Activated T-cell treated with anti-CD3 and anti-CD28 coated beads for 24 hours (primary cell): ENCODE data around the gene MLST8.
"Not testable (repeated sequence)": the region's sequence is repeated elsewhere in the genome, so short reads cannot be mapped to it uniquely, and the experiment has no call there.

ENCODE experiments used
- DNase-seq: peaks from one replicate; pipeline ENCODE4 v3.0.0-alpha.2; 2020; ENCODE audit warnings: low read depth

The MLST8 gene

DNA sequence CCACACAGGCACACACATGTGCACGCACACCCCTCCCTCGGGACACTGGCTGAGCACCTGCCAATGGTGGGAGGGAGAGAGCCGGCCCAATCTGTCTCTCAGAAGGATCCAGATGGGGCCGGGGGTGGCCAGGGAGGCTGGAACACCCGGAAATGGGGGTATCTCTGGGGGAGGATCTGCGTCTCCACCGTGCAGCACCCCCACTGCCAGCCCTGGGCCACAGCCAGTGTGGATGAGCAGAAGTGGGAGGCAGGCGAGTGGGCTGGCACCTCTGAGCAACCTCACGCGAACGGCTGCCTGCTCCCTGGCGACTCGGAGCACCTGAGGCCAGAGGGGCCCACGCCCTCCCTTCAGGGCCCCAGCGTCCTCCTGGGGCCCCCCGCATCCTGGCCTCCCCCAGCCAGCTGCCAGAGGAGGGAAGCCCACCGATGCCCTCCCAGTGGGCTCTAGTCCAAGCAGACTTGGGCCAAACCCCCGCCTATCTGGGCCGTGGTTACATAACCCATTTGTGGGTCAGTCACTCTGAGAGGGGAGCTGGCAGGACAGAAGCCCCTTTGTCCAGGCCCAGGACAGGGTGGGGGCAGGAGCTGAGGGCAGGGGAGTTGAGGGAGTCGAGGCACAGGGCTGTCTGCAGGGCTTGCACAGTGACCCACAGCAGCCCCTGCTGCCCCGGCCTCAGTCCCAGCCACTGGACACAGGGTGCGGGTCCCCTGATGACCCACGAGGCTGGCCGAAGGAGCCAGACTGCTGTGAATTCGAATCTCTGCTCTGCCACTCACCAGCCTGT lies 14.4 kb upstream of the MLST8 start:
- no peak for DNase-seq

DNA sequence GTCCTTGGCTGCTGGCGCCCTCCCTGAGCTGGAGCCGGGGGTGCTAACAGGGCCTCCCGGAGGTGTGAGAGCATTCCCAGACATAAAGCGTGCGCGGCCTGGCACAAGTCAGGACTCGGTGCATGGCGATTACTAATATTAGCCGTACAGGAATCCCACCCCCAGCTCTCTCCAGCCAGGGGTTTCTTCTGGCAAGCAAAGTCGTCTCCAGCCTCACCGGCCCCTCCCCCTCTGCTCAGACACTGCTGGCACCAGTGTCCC lies 13.9 kb upstream of the MLST8 start:
- DNase-seq: no peak

DNA sequence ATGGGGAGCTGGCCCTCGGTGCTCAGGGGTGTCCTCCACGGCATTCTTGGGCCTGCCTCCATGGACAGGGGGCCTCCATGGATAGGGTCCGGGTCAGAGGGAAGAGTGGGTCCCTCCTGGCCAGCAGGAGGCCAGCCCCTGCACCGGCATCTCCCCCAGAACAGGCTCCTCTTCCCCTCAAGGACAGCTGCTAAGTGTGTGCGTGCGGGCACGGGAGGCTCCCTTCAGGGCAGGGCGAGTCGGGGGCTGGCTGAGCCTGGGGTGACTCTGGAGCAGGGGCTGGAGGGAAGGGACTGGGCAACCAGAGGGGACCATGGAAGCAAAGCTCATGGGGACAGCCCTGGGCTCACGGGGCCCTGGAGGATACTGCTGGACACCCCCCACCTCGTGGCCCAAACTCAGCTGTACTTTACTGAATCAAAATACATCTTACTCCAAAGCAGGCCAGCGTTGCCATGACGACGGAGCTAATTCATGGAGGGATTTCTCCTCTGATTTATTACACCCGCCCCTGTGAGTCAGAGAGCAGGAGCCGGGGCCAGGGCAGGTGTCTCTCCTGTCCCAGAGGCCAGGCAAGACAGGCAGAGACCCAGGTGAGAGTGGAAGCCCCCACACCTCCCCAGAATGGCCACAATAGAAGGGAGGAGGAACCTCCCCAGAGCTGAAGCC lies 11.0 kb upstream of the MLST8 start:
- DNase-seq: no peak

DNA sequence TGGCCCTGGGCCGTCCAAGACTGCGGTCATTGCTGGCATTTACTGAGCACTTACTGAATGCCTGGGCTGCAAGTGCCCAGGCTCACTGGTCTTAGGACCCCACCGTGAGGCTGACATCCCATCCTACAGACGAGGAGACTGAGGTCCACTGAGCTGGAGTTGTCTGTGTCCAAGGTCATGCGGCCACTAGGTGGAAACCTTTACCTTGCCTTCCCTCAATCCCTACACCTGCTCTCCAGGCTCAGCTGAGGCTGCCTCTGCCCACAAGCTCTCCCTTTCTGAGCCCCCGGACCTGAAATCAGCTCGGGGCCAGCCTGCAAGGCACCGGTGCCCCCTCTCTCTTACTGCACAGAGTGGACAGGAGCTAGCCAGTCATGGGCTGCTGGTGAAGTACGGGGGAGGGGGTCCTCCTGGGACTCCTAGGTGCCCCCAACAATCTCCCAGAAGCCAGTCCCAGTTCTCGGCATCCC lies 10.4 kb upstream of the MLST8 start:
- DNase-seq: no peak

DNA sequence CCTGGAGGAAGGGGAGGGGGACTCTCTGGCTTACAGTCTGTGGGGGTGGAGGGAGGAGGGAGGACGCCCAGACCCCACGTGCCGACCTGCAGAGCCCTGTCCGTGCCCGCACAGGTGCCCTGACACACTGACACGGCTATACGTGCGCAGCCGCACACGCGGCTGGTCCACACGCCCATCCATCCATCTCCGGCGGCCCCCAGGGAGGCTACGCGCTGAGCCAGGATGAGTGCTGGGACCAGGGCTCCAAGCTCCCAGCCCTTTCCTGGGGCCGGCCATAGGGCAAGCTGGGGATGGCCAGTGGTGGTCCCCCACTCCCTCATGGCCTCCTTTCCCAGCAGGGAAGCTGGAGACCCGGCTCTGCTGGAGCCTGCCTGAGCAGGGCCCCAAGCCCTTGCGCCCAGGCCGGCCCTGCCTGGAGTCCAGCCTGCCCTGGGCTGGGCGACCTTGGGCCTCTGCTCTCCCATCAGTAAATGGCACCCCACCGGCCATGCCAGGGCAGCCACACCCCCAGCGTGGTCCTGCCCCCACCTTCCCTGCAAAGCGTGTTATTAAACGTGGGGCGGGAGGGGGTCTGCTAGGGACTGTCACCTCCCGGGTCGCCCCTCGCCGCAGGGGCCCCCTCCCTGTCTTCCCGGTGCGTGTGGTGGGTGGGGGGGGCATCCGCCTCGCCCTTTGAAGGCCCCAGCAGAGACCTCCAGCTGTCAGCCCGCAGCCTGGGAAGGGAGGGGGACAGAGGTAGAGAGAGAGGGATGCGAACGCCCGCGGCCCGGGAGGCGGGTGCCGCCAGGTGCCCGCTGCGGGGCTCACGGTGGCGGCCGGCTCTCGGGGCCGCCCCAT lies 9.7 kb upstream of the MLST8 start:
- no peak for DNase-seq

DNA sequence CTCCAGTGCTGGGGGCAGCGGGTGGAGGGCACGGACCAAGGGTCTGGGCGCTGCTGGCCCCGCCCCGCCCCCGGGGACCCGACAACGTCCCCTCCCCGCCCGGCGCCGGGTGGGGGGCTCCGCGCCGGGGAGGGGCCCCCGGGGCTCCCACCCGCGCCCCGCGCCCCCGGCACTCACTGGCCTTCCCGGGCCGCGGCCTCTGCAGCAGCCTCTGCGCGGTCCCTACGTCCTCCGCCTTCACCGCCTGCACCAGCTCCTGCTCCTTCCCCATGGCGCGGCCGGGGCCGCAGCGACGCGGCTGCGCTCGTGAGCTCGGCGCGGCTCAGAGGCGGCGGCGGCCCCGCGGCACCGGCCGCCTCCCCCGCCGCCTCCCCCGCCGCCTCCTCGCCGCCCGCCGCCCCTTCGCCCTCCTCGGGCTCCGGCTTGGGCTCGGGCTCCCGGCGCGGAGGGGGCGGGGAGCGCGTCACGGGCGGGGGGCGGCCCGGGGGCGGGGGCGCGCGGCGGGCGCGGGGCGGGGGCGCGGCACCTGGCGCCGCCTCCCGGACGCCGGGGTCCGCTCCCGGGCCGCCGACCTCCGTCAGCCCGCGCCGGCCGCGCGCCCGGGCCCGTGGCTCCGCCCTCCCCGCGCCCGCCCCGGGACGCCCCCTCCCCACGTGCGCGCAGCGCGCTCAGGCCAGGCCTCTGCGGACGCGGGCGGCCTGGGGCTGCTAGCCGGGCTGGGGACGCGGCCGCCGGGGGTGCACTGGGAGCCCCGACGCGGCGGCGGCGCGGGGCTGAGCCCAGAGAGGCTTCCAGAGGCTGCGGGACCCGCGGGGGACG lies 8.9 kb upstream of the MLST8 start, which contains the start of gene CASKIN1:
CASKIN1 (minus strand) TSS at position 444 of the 819 bp plus-strand sequence; CDS start at position 271, 173 bp downstream.
- DNase-seq: no peak

DNA sequence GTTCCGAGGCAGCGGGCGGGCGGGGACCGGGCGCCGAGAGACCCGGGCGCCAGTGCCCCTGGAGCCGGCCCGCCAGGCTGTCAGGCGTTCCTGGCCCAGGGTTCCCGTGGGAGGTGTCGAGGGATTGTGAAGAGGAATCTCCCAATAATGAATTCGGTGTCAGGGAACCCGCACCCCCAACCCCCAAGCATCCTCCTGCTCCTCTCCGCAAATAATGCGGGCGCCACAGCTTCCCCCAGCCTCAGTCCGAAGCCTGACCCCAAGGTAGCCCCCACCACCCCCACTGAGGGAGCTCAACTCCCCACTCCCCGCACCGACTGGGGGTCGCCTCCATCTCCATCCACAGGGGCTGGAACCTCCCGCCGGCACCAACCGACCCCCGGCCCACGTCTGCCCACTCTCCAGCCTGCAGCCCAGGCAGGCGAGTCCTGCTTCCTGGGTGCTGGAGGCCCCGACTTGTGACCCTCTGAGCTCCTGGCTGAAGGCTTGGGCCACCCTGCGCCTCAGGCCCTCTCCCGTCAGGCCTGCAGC lies 8.2 kb upstream of the MLST8 start:
- no peak for DNase-seq

DNA sequence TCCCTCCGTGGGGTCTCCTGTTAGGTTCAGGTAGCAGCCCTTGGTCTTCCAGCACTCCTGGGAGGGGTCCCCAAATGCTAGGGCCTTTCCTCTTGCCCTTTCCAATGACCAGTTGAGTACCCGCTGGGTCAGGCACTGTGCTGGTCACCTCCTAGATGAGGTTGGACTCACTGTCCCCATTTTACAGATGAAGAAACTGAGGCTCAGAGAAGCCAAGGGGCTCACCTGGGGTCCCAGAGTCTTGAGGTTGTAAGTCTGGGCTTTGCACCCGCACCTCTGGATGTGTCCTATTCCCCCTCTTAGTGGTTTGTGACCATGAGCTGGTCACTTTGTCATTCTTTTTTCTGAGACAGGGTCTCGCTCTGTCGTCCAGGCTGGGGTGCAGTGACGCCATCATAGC lies 7.5 kb upstream of the MLST8 start:
- no peak for DNase-seq

DNA sequence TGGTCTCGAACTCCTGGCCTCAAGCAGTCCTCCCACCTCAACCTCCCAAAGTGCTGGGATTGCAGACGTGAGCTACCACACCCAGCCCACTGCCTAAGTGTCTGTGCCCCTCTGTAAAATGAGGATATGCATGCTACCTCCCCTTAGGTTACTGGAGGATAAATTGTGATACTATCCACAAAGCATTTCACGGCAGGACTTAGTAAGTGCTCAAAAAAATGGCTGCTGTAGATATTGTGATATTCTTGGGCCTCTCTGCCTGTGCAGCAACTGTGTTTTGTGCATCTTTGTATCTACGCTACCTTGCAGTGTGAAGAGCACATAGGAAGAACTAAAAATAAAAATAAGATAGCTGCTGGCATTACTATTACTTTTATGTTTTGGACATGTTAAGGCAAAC lies 7.0 kb upstream of the MLST8 start:
- DNase-seq: no peak

DNA sequence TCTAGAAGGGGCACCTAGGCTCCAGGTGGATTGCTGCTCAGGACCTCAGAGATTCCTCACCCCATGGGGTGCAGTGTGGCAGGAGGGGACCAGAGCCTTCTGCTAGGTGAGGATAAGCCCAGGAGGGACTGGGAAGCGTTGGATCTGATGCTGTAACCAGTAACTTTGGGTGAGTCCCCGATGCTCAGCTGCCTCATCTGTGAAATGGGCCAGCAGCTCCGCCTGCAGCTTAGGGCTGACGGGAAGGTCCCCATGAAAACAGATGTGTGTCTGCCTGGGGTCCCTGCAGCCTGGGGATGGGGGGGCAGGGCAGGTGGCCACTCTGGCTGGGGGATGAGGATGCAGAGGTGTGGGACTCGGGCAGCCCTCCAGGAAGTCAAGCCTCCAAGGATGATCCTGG lies 6.2 kb upstream of the MLST8 start:
- DNase-seq: no peak

DNA sequence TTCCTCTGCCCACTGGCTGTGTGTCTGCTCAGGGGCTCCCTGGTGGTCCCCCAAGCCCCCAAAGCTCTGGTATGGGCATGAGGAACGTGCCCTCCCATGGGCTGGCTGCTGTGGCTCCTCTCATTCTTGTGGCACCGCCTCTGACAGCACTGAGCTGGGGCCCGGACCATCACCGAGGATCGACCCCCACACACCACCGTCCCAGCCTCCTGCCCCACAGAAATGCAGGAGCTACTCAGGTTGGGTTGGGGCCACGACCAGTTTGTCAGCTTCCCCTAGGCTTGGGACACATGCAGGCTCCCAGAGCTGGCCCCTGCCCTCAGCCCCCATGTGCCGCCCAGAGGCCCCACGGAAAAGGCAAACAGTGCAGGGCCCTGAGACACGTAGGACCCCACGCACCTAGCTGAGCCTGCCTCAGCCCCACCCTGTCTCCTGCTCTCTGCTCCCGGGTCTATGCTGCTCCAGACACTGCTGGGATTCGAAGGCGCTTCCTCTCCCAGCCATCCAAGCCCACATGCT lies 5.6 kb upstream of the MLST8 start:
- no peak for DNase-seq

DNA sequence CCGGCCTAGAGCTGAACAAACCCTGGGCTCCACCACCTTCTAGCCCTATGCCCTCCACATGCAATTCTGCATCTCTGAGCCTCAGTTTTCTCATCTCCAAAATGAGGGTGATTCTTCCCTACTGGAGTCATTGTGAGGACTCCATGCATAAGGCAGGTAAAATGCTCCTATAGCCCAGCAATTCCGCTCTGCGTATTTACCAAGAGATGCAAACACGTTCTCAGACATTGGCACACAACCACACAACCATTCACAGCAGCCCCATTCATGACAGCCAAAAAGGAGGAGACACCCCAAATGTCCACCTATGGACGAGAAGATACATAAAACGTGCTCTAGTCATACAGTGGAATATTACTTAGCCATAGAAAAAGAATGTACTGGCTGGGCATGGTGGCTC lies 4.9 kb upstream of the MLST8 start:
- no peak for DNase-seq

DNA sequence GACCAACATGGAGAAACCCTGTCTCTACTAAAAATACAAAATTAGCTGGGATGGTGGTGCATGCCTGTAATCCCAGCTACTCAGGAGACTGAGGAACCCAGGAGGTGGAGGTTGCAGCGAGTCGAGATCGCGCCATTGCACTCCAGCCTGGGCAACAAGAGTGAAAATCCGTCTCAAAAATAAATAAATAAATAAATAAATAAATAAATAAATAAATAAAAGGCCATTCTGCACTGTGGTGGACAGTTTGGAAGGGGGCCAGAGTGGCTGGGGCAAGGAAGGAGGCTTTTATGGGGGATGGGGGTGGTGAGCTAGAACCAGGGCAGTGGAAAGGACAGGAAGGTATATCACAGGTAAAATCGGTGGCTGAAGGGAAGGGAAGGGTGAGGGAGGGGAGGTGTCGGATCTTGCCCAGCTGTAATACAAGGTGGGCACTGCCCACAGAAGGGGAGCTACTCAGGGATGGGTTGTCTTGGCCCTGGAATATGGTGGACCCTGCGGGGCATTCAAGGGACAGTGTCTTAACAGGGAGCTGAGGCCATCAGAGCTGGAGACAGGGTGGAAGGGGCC lies 2.0 kb upstream of the MLST8 start:
- DNase-seq: not testable (repeated sequence)

DNA sequence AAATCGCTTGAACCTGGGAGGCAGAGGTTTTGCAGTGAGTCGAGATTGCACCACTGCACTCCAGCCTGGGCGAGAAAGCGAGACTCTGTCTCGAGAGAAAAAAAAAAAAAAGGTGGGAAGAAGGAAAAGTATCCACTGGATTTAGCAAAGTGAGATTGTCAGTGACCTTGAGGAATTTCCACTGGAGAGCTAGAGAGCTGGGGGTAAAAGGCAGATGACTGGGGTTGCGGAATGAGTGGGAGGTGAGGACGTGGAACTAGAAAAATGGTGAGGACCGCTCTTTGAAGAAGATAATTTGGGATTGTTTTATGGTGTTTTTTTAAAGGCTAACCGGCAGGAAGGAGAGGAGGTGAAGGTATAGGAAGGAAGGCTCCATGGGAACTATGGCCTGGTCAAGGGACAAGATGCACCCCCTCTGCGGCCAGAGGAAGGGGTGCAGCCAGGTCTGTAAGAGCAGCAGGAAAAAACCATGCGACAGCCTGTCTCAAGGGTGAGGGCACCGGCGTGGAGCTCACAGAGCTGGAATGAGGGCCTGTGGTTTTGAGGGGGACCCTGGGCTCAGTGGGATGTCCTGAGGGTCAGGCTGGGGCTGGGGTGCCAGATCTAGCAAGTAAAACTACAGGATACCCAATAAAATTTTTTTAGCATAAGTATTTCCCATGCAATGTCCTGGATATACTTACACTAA lies 694 bp upstream of the MLST8 start:
- no peak for DNase-seq

DNA sequence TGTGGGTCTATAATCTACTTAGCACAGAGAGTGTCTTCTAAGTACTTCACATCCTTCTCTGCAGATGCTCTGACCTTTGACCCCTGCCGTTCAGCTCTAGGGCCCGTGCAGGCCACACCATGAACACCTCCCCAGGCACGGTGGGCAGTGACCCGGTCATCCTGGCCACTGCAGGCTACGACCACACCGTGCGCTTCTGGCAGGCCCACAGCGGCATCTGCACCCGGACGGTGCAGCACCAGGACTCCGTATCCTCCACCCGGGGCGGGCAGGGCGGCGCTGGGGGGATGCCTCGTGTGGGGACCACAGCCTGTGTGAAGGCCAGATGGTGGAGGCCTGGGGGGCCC lies 686 bp downstream of the MLST8 start:
- DNase-seq: no peak

DNA sequence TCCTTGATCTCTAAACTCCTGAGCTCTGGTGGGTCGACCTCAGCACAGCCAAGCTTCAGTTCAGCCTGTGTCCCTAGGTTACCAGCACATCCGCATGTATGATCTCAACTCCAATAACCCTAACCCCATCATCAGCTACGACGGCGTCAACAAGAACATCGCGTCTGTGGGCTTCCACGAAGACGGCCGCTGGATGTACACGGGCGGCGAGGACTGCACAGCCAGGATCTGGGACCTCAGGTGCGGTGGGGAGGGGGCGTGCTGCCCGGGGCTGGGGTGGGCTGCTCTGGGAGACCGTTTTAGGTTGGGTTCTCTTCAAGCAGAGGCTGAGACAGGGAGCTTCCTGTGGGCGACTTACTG lies 1.1 kb downstream of the MLST8 start:
- no peak for DNase-seq

DNA sequence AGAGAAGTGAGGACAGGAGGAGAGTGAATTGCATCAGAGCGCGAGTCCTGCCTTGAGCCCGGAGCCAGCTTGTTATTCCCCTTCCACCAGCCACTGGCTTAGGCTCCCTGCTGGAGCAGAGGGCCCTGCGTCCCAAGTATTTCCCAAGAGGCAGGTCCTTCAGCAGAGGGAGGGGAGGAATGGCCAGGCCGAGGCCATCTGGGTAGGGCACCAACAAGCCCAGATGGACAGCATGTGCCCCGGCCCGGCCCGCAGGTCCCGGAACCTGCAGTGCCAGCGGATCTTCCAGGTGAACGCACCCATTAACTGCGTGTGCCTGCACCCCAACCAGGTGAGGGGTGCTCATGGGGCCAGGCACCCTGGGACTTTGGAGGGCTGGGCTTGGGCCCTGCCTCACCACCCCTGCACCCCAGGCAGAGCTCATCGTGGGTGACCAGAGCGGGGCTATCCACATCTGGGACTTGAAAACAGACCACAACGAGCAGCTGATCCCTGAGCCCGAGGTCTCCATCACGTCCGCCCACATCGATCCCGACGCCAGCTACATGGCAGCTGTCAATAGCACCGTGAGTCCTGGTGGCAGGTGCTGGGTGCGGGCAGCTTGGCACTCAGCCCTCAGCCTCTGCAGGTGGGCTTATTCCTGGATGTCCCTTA lies 1.7 kb downstream of the MLST8 start:
- DNase-seq: no peak

DNA sequence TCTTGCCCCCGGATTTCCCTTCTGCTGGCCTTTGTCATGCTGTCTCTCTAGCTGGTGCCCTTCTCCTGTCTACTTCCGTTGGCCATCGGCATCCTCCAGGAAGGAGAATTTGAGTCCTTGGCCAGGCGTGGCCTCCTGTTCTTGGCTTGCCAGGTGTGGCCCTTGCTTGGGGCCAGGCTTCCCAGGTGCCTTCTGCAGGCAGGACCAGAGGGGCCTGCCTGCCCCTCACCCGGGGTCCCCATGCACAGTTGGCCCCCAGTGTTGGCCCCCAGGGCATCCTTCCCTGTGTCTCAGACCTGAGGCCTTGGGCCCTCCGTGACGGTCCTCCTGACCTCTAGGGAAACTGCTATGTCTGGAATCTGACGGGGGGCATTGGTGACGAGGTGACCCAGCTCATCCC lies 2.6 kb downstream of the MLST8 start:
- no peak for DNase-seq

DNA sequence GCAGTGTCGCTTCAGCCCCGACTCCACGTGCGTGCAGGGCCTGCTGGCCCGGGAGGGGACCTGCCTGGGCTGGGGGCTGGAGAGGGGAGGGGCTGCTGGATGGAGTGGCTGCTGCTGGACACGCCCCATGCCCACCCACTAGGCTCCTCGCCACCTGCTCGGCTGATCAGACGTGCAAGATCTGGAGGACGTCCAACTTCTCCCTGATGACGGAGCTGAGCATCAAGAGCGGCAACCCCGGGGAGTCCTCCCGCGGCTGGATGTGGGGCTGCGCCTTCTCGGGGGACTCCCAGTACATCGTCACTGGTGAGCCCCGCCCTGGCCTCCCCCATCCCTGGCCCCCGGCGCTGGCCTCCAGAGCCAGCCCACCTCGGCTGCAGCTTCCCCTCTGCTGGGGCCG lies 3.1 kb downstream of the MLST8 start:
- no peak for DNase-seq

DNA sequence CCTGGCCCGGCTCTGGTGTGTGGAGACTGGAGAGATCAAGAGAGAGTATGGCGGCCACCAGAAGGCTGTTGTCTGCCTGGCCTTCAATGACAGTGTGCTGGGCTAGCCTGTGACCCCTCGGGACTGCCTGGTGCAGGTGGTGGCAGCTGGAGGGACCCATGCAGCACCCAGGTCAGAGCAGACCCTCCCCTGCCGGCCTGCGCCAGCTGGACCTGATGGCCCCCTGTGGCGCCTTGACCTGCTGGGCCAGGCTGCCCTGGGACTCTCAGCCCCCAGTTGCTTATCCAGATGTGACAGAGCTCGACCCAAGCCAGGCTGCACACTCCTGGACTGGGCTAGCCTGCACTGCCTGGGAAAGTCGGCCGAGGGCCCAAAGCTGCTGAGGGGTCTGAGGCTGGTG lies 3.5 kb downstream of the MLST8 start:
- no peak for DNase-seq
